ENCODE results near the gene GPALPP1. TPM values are rescaled to one million over a fixed set of nuclear protein-coding genes. Genes with fewer than 3 reads are reported as not detected.

GPALPP1 gene
- total RNA-seq, 4 donors from 2014 or later, result 13.3 to 41.3 (median 21.7) TPM

GRCh38 chr13:44972956-44973581 is 16.3 kb upstream of the GPALPP1 start:
- DNase-seq, result no peak

GRCh38 chr13:44974056-44974793 is 15.1 kb upstream of the GPALPP1 start:
- no peaks in the 10 kb centered on the region for H3K9me3 ChIP-seq
- TF ChIP-seq POLR2A (IDR thresholded peaks at IDR 0.05) (no peak), CTCF (IDR thresholded peaks at IDR 0.05) (no peak)
- no peak for DNase-seq
- H3K27ac ChIP-seq, result no peak overlapping the region
- H3K4me1 ChIP-seq, result peaks cover 0 to 4% (median 0%) of the 10 kb centered on the region in 4 donors
- no peaks in the 10 kb centered on the region for H3K27me3 ChIP-seq
- peaks cover 0 to 16% (median 0%) of the 10 kb centered on the region in 3 donors for H3K36me3 ChIP-seq
- H3K4me3 ChIP-seq, result no peak overlapping the region

More at GRCh38 chr13:44972956-44973581, 16.3 kb upstream of the GPALPP1 start:
- Histone ChIP-seq H3K4me1 (peaks cover 0 to 14% (median 0%) of the 10 kb centered on the region in 4 donors), H3K9me3 (no peaks in the 10 kb centered on the region), H3K27ac (no peak overlapping the region), H3K4me3 (no peak overlapping the region), H3K27me3 (no peaks in the 10 kb centered on the region), H3K36me3 (peaks cover 0 to 5% (median 0%) of the 10 kb centered on the region in 3 donors)
- TF ChIP-seq POLR2A (IDR thresholded peaks at IDR 0.05), result no peak
- TF ChIP-seq CTCF (IDR thresholded peaks at IDR 0.05), result peak; percentile 25 to 65 (median 53)

GRCh38 chr13:44976196-44976595 is 13.1 kb upstream of the GPALPP1 start:
- Histone ChIP-seq H3K27me3 (no peaks in the 10 kb centered on the region), H3K4me1 (no peaks in the 10 kb centered on the region), H3K9me3 (no peaks in the 10 kb centered on the region), H3K36me3 (peaks cover 0 to 30% (median 0%) of the 10 kb centered on the region in 3 donors), H3K4me3 (no peak overlapping the region), H3K27ac (no peak overlapping the region)
- DNase-seq, result no peak
- TF ChIP-seq CTCF (IDR thresholded peaks at IDR 0.05) (no peak), POLR2A (IDR thresholded peaks at IDR 0.05) (no peak)

GRCh38 chr13:44976949-44977583 is 12.3 kb upstream of the GPALPP1 start:
- TF ChIP-seq POLR2A (IDR thresholded peaks at IDR 0.05) (no peak), CTCF (IDR thresholded peaks at IDR 0.05) (no peak)
- Histone ChIP-seq H3K27me3 (no peaks in the 10 kb centered on the region), H3K27ac (no peak overlapping the region), H3K4me3 (no peak overlapping the region), H3K9me3 (no peaks in the 10 kb centered on the region), H3K36me3 (peaks cover 0 to 30% (median 0%) of the 10 kb centered on the region in 3 donors), H3K4me1 (no peaks in the 10 kb centered on the region)
- DNase-seq, result no peak

GRCh38 chr13:44978328-44978727 is 11.0 kb upstream of the GPALPP1 start:
- no peak for DNase-seq
- TF ChIP-seq CTCF (IDR thresholded peaks at IDR 0.05) (no peak), POLR2A (IDR thresholded peaks at IDR 0.05) (no peak)
- peaks cover 0 to 30% (median 0%) of the 10 kb centered on the region in 3 donors for H3K36me3 ChIP-seq
- H3K4me3 ChIP-seq, result no peak overlapping the region
- H3K27ac ChIP-seq, result no peak overlapping the region
- H3K27me3 ChIP-seq, result no peaks in the 10 kb centered on the region
- H3K9me3 ChIP-seq, result no peaks in the 10 kb centered on the region
- H3K4me1 ChIP-seq, result no peaks in the 10 kb centered on the region
